HG03039 (cell line): ENCODE data around the gene CCDC88A.

Experiments used
- ATAC-seq: cut with Tn5 transposase; IDR thresholded peaks from one replicate; pipeline ENCODE4 v1.9.1; 2021; ENCODE audit warnings: mild to moderate bottlenecking, moderate library complexity; ENCODE audit not compliant: unreplicated experiment

CCDC88A gene

DNA sequence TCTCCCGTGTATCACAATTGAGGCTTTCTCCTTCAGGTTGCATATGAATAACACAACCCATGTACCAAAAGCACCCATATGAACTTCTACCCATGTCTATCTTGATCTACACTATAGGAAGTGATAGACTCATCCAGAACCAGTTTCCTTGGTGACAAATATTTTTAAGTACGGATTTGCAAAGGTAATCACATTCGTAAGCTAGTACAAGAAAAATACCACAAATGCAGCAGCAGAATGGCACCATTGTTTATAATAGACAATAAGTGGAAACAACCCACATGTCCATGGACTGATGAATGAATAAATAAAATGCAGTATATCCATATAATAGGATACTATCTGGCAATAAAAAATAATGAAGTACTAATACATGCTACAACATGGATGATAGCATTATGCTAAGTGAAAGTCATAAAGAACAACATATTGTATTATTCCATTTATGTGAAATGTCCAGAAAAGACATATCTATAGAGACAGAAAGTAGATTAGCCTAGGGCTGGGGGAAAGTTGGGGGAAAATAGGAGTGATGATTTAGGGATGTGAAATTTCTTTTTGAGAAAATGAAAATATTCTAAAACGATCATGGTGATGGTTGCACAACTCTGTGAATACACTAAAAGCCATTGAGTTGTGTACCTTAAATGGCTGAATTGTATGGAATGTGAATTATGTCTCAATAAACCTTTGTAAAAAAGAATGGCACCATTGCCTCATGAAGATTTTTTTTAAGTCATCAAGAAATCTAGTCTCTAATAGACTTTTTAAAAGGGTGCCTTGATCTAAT is 3.4 kb upstream of the CCDC88A start:
- no peak for ATAC-seq

- ATAC-seq, result no peak
Observed at GRCh38 chr2:55421326-55421725, 1.7 kb upstream of the CCDC88A start.

GRCh38 chr2:55420871-55421270 is 1.2 kb upstream of the CCDC88A start:
- no peak for ATAC-seq

DNA sequence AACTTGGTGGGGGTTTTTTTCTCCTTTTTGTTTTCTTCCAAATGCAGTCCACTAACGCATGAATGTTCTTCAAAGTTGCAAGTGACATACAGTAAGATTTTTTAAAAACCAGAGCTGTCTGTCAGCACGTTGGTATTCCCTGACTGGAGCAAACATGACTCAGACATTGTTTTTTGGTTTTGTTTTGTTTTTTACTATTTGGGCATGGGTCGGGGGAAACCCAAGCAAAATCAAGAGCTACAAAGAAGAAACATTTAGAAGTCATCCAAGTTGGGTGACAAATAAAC is 726 bp upstream of the CCDC88A start:
- no peak for ATAC-seq

GRCh38 chr2:55419233-55419678 is 400 bp downstream of the CCDC88A start:
- ATAC-seq, result peak; percentile 2

DNA sequence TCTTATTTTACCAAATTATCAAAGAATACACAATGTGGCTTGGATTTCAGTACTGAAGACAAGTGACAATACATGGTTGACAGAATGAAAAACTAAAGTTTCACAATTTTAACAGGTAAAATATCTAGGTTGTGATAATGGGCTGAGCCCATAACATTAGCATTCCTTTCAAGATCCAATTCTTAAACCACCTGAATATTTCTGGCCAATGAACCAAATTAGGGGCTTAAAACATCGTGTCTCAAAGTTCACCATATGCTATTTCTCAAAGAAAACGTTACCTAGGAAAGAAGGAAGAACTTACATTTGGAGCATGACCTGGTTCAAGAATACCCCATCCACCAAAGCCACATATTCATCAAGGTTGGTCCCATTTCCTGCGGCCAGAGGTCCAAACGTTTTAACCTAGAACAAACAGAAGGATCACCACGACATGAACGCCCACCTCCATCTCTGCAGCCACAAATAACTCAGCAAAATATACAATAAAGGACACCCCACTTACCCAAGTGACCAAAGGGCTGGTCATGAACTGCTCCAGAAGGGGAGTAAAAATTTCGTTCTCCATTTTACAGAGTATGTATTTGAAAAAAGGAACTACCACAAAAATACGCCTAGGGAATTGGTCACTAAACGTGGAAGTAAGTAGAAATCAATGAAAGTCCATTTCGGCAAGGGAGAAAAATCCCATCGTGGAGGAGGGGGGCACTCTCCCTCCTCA is 984 bp downstream of the CCDC88A start:
- ATAC-seq, result no peak

DNA sequence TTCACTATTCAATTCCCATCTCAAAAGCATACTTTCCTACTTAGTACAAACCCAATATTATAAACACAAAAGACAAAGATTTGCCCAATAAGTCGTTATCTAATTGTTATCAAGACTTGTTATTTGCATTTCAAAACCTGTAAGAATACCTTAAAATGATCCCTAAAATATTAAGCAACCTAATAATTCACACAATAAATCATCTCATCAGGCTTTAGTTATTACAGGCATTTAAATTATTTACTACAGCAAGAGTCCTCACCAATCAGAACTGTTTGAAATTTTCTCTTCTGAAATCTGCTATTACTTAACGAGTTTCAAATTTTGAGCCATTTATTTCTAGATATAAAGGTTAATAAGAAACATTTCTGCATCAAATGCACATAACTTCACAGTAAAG is 1.6 kb downstream of the CCDC88A start:
- ATAC-seq, result no peak

DNA sequence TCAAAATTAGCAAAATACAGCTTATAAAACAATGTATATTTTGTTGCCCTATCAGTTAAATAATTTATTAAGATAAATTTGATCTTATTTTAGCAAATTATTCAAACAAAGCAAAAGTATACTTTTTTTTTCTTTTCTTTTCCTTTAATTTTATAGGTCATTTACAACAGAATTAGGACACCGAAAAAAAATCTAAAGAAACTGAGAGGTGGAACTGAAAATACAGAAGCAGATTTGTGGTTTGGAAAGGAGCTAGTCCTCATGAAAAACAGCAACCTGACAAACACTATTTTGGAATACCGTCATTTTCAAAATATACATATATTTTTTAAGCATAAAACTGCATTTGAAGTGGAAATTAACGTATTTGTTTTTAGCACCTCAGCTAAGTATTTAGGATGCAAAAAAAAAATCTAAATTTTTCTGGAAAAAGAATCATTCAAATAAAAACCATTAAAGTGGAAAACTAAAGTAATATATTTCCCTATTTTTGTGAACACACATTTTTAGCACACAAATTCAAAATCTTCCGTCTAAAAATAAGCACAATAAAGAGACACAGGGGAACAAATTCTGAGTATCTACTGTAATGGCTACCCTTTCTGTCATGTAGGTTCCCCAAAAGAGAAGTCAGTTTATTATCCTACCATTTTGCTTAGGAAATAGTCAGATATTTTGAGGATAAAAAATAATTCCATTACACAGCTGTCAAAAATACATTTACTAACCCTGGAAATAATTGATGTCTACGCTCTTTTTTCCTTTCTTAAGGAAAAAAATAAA is 2.7 kb downstream of the CCDC88A start:
- ATAC-seq, result no peak

DNA sequence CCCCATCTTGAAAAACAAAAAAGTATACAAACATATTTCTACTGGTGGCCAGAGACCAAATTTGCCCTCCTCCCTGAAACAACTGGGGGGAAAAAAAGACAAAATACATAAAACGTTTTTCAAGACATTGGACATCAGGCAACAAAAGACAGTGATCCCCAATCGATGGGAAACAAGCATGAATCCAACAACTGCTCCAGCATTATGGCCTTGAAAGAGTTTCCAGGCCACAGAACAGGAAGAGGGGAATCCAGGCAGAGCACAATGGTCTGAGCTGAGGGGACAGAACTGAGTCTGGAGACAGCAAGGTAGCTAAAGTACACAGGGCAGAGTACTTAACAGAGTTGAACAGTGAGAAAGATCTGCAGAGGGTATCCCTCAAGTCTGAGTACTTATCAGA is 4.4 kb downstream of the CCDC88A start:
- no peak for ATAC-seq

- no peak for ATAC-seq
Observed at GRCh38 chr2:55408918-55409868, 10.5 kb downstream of the CCDC88A start.

DNA sequence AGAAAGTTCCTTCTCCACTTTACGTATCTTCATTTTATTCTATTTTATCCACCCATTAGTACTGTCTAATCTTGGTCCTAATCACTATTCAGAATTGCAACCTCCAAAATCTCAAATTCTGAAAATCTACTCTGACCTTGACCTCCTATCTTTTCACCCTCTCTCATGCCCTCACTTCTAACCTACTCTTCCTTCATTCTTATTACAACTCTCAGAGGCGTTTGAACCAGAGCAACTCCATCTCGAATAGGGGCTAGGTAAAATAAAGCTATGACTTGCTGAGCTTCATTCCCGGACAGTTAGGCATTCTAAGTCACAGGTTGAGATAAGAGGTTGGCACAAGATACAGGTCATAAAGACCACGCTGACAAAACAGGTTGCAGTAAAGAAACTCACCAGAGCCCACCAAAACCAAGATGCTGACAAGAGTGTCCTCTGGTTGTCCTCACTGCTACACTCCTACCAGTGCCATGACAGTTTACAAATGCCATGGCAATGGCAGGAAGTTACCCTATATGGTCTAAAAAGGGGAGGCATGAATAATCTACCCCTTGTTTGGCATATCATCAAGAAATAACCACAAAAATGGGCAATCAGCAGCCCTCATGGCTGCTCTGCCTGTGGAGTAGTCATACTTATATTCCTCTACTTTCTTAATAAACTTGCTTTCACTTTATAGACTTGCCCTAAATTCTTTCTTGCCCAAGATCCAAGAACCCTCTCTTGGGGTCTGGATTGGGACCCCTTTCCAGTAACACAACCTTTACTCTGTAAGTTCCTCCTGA is 11.4 kb downstream of the CCDC88A start:
- ATAC-seq, result no peak

- ATAC-seq, result no peak
Observed at GRCh38 chr2:55405116-55405515, 14.5 kb downstream of the CCDC88A start.

- no peak for ATAC-seq
Observed at GRCh38 chr2:55403256-55403998, 16.2 kb downstream of the CCDC88A start.

- no peak for ATAC-seq
Observed at GRCh38 chr2:55401124-55401523, 18.5 kb downstream of the CCDC88A start.

DNA sequence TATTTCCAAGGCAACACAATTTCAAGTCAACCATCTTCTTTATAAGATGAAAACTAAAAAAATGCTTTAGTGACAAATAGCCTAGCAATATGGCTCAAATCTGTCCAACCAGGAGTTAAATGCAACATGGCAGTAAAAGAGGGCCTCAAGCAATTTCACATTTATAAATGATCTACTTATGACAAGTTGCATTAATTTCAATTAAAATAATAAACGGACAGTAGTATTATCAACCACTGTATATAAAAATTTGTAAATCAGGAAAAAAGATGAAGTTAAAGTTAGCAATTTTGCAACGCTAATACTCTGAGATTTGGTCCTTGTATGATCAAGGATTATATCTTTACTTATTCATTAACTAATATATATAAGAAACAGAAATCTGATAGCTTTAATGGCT is 19.3 kb downstream of the CCDC88A start:
- no peak for ATAC-seq

- ATAC-seq, result no peak
Observed at GRCh38 chr2:55399815-55400214, 19.8 kb downstream of the CCDC88A start.

- no peak for ATAC-seq
Observed at GRCh38 chr2:55395724-55396605, 23.7 kb downstream of the CCDC88A start.

- no peak for ATAC-seq
Observed at GRCh38 chr2:55391615-55392242, 27.9 kb downstream of the CCDC88A start.
